ENCODE measurements around the gene TACR1. TPM values are rescaled to one million over a fixed set of nuclear protein-coding genes. Genes with fewer than 3 reads are reported as not detected.

The TACR1 gene
- total and polyA plus RNA-seq, 2 of the 4 experiments (the other 2 are of a cell fraction): under 0.01 to 0.09 TPM

DNA sequence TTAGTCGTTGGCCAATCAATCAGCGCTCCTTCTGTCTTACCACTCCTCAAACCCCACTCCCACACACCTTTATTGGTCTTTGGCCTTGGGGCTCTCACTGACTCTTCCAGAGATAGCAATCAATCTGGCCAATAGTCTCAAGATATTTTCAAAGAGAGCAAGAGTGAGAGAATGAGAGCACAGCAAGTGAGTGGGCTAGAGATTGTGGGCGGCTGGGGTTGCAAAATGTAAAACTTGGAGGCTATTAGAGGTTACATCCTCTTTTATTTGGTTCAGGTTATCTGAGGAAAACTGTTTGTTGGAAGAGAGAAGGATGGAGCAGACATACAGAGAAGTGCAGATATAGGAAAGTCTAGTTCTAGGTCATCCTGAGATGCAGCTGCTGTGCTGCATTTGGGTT, 32.8 kb downstream of the TACR1 start:
- WGBS, 2 experiments (ENCODE audit: extremely low coverage in 2 of 2, insufficient read length in 1 of 2): no CpG with 5 or more reads among the region's 3 CpGs
- Histone ChIP-seq H2AK9ac (replicated peaks; ENCODE audit: low read depth, low read length, poor library complexity) (no peak overlapping the region), H3K9me1 (ENCODE audit: insufficient read depth, low read length) (no peaks in the 10 kb centered on the region), H3K79me1 (ENCODE audit: low read depth in 1 of 2, low read length in 2 of 2) (no peaks in the 10 kb centered on the region), H2BK20ac (ENCODE audit: low read depth, low read length) (no peak overlapping the region), H3K4me2 (ENCODE audit: low read depth, low read length) (no peak overlapping the region), H3K4me1 (ENCODE audit: control insufficient read depth, insufficient read depth, low read length) (no peaks in the 10 kb centered on the region), H3K4ac (ENCODE audit: low read depth, low read length) (no peak overlapping the region), H2BK120ac (ENCODE audit: low read depth, low read length) (no peak overlapping the region), H3K9ac (ENCODE audit: low read depth, low read length) (no peak overlapping the region), H4K8ac (ENCODE audit: low read depth in 2 of 2, low read length in 2 of 2) (no peak overlapping the region), H3K23ac (ENCODE audit: low read depth, low read length) (no peak overlapping the region), H3K4me3 (ENCODE audit: insufficient read depth, low read depth, low read length) (no peak overlapping the region), H3K36me3 (ENCODE audit: control insufficient read depth, insufficient read depth, low read length) (no peaks in the 10 kb centered on the region), H4K5ac (ENCODE audit: low read depth, low read length) (no peak overlapping the region), H3K56ac (ENCODE audit: extremely low read depth, insufficient read depth, low read length) (no peak overlapping the region), H3K18ac (ENCODE audit: low read depth, low read length) (no peak overlapping the region), H2AFZ (replicated peaks; ENCODE audit: low read length, poor library complexity) (no peak overlapping the region), H4K20me1 (ENCODE audit: insufficient read depth, low read length) (no peaks in the 10 kb centered on the region), H2AK5ac (ENCODE audit: low read depth, low read length) (no peak overlapping the region), H3K27me3 (ENCODE audit: control insufficient read depth, insufficient read depth, low read length) (peaks cover 3% of the 10 kb centered on the region), H2BK15ac (ENCODE audit: low read depth, low read length) (no peak overlapping the region), H3K14ac (replicated peaks; ENCODE audit: low read depth, low read length) (no peak overlapping the region), H4K91ac (ENCODE audit: insufficient read depth, low read depth, low read length) (no peak overlapping the region), H3K9me3 (ENCODE audit: control insufficient read depth, insufficient read depth, low read length) (no peaks in the 10 kb centered on the region), H2BK5ac (ENCODE audit: low read depth, low read length, poor library complexity, severe bottlenecking) (no peak overlapping the region), H3K27ac (ENCODE audit: insufficient read depth, low read length) (no peak overlapping the region)
- TF ChIP-seq MAZ (IDR thresholded peaks at IDR 0.05; ENCODE audit: borderline replicate concordance, low read depth, low read length): no peak
- no peak for TF ChIP-seq RFX5 (IDR thresholded peaks at IDR 0.05; ENCODE audit: low read depth, low read length)
- TF ChIP-seq, protein P1, sequence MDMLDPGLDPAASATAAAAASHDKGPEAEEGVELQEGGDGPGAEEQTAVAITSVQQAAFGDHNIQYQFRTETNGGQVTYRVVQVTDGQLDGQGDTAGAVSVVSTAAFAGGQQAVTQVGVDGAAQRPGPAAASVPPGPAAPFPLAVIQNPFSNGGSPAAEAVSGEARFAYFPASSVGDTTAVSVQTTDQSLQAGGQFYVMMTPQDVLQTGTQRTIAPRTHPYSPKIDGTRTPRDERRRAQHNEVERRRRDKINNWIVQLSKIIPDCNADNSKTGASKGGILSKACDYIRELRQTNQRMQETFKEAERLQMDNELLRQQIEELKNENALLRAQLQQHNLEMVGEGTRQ (IDR thresholded peaks at IDR 0.05; ENCODE audit: low read depth, low read length): no peak
- TF ChIP-seq RCOR1 (IDR thresholded peaks at IDR 0.05; ENCODE audit: insufficient replicate concordance, low read length): no peak
- TF ChIP-seq CEBPB (IDR thresholded peaks at IDR 0.05; ENCODE audit: low read depth, low read length): no peak
- TF ChIP-seq POLR2A (IDR thresholded peaks at IDR 0.05; ENCODE audit: low read depth, low read length): no peak
- no peak for TF ChIP-seq RAD21 (IDR thresholded peaks at IDR 0.05; ENCODE audit: low read length)
- TF ChIP-seq MAFK (IDR thresholded peaks at IDR 0.05; ENCODE audit: low read depth, low read length): no peak
- TF ChIP-seq, protein P2, sequence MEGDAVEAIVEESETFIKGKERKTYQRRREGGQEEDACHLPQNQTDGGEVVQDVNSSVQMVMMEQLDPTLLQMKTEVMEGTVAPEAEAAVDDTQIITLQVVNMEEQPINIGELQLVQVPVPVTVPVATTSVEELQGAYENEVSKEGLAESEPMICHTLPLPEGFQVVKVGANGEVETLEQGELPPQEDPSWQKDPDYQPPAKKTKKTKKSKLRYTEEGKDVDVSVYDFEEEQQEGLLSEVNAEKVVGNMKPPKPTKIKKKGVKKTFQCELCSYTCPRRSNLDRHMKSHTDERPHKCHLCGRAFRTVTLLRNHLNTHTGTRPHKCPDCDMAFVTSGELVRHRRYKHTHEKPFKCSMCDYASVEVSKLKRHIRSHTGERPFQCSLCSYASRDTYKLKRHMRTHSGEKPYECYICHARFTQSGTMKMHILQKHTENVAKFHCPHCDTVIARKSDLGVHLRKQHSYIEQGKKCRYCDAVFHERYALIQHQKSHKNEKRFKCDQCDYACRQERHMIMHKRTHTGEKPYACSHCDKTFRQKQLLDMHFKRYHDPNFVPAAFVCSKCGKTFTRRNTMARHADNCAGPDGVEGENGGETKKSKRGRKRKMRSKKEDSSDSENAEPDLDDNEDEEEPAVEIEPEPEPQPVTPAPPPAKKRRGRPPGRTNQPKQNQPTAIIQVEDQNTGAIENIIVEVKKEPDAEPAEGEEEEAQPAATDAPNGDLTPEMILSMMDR (conservative IDR thresholded peaks at IDR 0.05; ENCODE audit: low read depth, low read length): no peak
- ChIA-PET POLR2A (ENCODE audit: unreplicated experiment) (no interaction called here), CTCF (no interaction called here)
- in situ Hi-C loops (cut with MboI; ENCODE audit: low sequenced_read_pairs) (no loop called here), intact Hi-C loops (cut with micrococcal nuclease) (no loop called here), dilution Hi-C loops (cut with HindIII; ENCODE audit: low sequenced_read_pairs, unreplicated experiment) (no loop called here)
- DNase-seq: no peak
- BruUV-seq (replicated peaks): no TSS peak
- no peak for ATAC-seq (ENCODE audit: low read depth)
